ENCODE measurements around the gene CEP126.

DNA sequence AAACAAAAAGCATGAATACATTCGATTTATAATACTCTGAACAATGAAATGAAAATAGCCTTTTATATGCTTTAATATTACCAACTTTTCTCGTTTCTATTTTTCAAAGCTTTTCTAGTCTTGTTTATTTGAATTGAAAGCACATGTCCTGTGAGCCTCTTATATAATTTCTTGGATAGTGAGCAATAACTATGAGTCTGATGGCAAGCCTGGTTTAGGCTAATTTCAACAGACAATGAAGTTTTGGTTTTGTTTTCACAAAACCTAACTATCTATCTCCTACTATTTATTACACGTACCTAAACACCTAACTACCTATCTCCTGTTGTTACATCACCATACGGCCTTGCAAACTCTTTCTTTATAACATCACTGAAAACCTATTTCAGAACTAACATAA is 29.2 kb upstream of the CEP126 start:
- TF ChIP-seq POLR2A (IDR thresholded peaks at IDR 0.05; ENCODE audit: low read depth, low read length) (no peak), TAF1 (IDR thresholded peaks at IDR 0.05; ENCODE audit: borderline replicate concordance, low read depth, low read length) (no peak), POLR2AphosphoS5 (IDR thresholded peaks at IDR 0.05; ENCODE audit: low read depth, low read length) (no peak)

Measured in GM12892 (cell line).